Islet precursor cell (in vitro differentiated cells): ENCODE results near the gene MTF2.
"Not testable (repeated sequence)": the region's sequence is repeated elsewhere in the genome, so short reads cannot be mapped to it uniquely, and the experiment has no call there.

Experiments
- DNase-seq: peaks from one replicate; pipeline ENCODE4 v3.0.0-alpha.2; 2018

The MTF2 gene

DNA sequence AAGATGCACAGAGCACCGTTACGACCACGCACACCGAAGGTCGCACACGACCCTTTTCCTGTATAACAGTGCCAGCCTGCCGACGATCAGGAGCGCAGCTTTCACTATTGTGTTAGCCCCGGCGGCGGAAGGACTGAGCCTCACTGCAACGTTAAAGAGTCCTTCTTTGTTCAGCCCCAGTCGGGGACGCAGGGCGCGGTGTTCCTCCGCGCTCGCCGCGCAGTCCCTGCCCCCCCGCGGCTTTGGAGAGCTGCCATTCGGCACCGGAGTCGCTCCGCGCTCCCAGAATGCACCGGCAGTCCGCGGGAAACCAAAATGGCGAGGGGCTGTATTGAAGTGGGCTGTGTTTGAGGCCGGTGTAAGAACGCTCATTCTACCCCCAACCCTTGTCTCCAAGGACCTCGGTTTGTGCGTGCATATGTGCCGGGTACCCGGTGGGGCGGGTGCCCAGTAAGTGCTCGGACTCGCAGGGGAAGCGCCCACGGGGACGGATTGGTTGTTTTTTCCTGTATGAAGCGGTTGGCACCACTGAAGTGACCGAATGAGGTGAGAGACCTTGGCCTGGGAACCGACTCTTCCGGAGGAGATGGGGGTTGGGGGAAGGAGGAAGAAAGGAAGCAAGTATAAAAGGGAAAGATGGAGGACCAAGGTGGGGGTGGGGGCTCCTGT, at the start of gene MTF2:
Gene MTF2, plus strand, starts transcription at position 298 of the 669 bp plus-strand sequence. Its CDS starts 244 bp downstream, at position 542.
- peak; percentile 98 for DNase-seq

GRCh38 chr1:93029317-93029716, 49.8 kb upstream of the MTF2 start:
- DNase-seq, result no peak

DNA sequence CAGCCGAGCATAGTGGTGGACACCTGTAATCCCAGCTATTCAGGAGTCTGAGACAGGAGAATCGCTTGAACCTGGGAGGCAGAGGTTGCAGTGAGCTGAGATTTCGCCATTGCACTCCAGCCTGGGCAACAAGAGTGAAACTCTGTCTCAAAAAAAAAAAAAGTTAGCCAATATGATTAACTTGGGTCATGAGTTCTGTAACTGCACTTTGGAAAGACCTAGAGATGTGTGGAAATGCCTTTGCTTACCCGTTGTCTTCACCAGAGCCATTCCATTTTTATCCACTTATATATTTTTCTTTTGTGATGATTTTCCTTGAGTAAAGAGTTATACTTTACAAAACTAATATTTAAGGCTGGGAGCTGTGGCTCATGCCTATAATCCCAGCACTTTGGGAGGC, 48.9 kb upstream of the MTF2 start:
- DNase-seq, result not testable (repeated sequence)

DNA sequence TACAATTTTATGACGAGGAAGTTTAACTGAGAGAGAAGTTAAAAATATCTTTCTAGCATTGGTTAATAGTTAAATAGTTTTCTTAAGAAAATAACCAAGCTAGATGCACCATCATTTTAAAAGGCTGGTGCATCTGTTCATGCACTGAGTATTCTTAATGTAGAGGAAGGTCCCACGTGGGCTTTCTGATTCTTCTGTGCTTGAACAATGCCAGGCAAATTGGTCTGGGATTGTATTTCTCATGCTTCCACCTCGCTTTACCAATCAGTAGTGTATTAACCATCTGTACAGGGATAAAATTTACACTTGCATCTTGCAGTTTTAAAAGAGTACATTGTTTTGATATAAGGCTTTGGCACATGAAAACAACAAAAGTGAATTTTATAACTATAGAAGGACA, 47.4 kb upstream of the MTF2 start:
- DNase-seq, result no peak

GRCh38 chr1:93033029-93033428, 46.1 kb upstream of the MTF2 start:
- no peak for DNase-seq

GRCh38 chr1:93033785-93034184, 45.3 kb upstream of the MTF2 start:
- DNase-seq, result no peak

DNA sequence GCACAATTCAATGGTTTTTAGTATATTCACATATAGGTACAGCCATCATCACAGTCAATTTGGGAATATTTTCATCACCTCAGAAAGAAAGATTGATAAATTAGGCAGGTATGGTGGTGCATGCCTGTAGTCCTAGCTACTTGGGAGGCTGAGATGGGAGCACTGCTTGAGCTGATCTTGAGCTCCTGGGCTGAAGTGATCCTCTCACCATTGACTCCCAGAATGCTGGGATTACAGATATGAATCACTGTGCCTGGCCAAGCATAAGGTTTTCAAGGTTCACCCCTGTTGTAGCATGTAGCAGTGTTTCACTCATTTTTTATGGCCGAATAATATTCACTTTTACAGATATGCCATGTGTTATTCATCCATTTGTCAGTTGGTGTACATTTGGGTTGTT, 44.7 kb upstream of the MTF2 start:
- DNase-seq, result no peak

GRCh38 chr1:93036672-93037071, 42.4 kb upstream of the MTF2 start:
- no peak for DNase-seq

DNA sequence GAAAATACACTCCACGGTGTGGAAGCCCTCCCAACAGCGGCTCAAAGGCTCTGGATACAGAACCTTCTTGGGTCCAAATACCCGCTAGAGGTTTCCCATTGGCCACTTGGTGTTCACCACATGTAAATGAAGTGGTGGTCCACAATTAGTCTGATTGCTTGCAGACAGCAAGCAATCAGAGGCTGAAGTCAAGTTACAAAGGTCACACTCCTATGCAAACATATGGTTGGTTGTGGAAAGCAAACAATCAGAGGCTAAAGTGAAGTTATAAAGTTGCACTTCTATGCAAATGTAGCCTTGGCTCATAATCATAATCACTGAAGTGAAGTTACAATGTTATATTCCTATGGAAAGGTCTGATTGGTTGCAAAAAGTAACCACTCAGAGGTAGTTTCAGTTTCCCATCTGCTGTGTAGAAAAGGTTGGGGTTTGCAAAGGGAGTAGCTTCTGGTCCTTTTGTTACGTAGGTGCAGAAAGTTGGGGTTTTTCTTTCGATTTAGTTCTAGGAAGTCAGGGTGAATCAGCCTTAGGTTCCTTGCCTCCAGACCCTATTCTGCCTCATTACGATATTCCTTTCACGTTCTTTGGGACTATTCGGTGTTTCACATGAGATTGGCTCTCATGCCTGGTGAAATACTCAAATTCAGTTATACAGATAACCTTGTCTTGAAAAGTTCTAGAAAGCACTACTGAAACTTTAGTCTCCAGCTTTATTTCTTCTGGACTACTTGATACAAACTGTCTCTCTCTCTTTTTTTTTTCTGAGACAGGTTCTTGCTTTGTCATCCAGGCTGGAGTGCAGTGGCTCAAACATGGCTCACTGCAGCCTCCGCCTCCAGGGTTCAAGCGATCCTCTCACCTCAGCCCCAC, 36.7 kb upstream of the MTF2 start:
- DNase-seq, result no peak

- no peak for DNase-seq
Observed at GRCh38 chr1:93043057-93043557, 36.0 kb upstream of the MTF2 start.

GRCh38 chr1:93047618-93048017, 31.5 kb upstream of the MTF2 start:
- no peak for DNase-seq

GRCh38 chr1:93051961-93052360, 27.1 kb upstream of the MTF2 start:
- DNase-seq, result no peak

DNA sequence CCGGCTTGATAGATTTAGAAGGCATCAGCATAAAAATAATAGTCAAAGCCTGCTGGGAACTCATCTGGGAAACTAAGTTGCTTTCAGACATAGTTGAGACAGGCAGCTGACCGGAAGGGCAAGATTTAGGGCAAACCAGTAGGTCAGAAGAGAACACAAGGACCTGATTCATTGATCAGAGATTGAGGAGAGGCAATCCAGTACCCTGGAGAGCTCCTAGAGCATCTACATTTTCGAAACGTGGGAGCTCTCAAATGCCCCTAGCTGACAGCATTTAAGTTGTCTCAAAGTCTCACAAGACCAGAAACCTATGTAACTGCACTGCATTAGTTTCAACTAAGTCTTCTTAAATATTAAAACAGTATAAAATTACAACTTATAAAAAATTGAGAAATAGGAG, 22.9 kb upstream of the MTF2 start:
- peak; percentile 70 for DNase-seq

DNA sequence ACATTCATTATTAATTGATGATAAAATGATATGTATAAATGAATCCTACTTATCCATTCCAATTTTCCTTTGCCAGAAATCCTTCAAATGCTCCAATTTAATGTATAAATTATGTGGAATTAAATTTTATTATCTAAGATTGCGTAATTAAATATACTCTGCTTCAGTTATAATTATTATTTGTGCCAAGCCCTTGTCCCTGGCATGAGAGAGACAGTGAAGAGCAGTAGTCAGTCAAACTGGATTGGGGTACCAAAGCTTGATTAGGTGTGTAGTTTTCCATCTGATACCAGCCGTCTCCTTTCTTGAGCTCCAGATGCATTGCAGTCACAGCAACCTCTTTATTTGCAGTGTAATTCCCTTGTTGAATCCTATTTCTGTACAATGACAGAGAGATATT, 22.4 kb upstream of the MTF2 start:
- DNase-seq, result no peak

DNA sequence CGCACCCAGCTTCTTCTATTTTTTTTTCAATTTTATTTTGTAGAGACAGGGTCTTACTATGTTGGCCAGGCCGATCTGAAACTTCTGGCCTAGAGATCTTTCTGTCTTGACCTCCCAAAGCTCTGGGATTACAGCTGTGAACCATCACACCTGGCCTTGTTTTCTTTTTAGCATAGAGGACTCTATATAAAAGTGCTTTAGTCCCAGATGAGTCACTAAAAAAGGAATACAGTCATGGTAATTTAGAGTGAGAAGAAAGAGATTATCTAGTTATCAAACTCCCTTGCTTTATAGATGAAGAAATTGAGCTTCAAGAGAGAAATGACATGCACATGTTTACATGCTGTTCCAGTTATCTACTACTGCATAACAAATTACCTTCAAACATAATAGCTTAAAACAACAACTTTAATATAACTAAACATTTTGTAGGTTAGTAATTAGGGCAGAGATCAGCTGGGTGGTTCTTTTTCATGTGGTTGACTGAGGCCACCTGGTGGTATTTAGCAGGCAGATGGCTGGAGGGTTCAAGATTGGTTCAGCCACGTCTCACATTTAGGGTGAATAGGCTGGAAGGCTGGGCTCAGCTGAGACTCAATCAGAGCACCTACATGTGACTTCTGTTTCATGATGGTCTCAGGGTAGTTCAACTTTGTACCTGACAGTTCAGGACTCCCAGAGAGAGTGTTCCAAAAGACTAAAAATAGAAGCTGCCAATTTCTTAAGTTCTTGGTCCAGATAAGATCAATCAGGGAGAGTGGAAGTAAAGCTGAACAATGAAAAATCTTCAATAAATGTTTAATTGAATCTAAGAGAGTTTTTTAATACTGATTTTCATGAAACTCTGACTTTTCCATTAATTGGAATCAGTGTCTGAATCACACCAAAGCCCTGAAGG, 16.9 kb upstream of the MTF2 start:
- DNase-seq, result peak; percentile 65

DNA sequence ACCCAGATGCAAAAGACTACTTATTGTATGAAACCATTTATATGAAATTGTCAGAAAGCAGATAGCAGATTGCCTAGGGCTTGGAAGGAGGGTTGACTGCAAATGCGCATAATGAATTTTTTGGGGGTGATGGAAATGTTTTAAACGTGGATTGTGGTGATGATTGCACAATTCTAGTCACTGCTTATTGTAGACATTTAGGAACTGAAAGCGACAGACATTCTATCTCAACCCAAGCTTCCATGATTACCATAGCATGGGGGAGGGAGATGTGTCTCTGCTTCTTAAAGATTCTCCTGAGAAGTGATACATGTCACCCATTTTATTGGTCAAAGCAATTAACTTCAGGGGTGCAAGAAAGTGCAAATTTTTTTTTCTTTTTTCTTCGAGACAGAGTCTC, 2.8 kb upstream of the MTF2 start:
- DNase-seq, result no peak

DNA sequence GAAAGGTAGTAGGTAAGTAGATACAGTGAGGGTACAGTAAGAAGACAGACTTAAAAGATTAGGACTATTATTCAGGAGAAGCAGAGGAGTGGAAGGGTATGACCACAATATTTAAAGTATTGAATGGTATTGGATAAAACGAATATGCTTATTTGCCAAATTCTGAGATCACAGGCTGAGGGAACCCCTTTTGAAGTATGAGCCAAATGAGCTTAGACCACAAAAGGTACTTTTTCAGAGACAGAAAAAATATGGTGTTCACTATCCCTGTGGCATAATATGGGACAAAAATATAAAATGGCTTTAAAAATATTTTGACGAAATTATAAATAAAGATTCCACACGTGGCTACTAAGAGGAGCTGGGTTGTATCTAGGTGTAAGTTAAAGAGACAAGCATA, 880 bp upstream of the MTF2 start:
- DNase-seq, result no peak

DNA sequence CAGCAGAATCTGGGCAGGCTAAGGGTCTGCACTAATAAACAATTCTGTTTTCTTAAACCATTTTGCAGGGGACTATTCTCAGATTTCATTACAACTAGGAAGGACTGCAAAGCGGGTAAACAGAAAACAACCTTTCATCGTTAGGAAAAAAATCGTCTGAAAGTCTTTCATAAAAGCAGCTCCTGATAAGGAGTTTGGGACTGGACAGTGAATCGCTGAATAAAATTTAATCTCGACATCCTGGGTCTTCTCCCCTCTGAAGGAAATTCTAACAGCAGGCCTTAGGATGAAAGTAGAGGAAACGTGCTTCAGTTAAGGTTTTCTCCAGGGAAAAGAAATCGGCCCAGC, 471 bp upstream of the MTF2 start:
- DNase-seq, result no peak

DNA sequence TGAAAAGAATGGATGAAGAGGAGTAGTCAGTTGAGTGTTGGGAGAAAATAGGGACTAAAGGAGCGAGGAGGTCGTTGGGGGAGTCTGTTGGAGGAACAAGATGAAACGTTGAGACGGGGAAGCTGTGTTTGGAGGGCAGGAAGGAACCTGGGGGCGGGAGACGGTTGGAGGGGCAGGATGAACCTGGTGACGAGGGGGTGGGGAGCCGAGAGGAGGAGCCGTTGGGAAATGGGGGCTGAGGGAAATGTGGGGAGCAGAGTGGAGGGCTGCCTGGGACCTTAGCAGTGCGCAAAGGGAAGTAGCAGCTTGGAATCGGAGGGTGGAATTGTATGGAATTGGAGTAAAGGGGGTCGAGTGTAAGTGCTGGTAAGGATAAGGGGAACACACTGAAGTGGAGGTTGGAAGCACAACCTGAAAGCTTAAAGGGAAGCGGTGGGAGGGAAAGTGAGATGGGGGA, 630 bp downstream of the MTF2 start:
- DNase-seq, result peak; percentile 59

GRCh38 chr1:93080179-93080823, 1.2 kb downstream of the MTF2 start:
- DNase-seq, result no peak

GRCh38 chr1:93081716-93082115, 2.6 kb downstream of the MTF2 start:
- DNase-seq, result no peak

GRCh38 chr1:93082313-93082712, 3.2 kb downstream of the MTF2 start:
- no peak for DNase-seq

GRCh38 chr1:93083979-93084378, 4.9 kb downstream of the MTF2 start:
- no peak for DNase-seq
